CD4-positive, alpha-beta T cell (primary cell): ENCODE measurements around the gene MBOAT1. TPM values are rescaled to one million over a fixed set of nuclear protein-coding genes. Genes with fewer than 3 reads are reported as not detected.
A peak's percentile ranks its signal among the peaks of the same experiment; 100 is the strongest.

Experiments
- ATAC-seq: fragments of 200-7000 bp; cut with Tn5 transposase; one replicate; pipeline ENCODE4 v1.10.0; 2022; ENCODE audit warnings: mild to moderate bottlenecking; ENCODE audit not compliant: poor library complexity
- CTCF ChIA-PET: fragments of 350-600 bp; sonication (Branson Sonifier 250); formaldehyde crosslinking; loops from one replicate; lab custom pipeline; 2021; ENCODE audit warnings: antibody characterized with exemption, inconsistent platforms; lab: Charles Lee
- POLR2A ChIA-PET: fragments of 350-600 bp; sonication (Branson Sonifier 250); formaldehyde crosslinking; loops from one replicate; lab custom pipeline; 2021; ENCODE audit warnings: antibody characterized with exemption, inconsistent platforms; lab: Charles Lee
- DNase-seq, 14 experiments: peaks; one replicate each; pipeline ENCODE4 v3.0.0-alpha.2; 2013 to 2020; ENCODE audit warnings: mixed read lengths in 2 of 14
- H3K27ac ChIP-seq, 2 donors: one replicate each; pipeline versions ENCODE4 v1.5.1 to v1.7.0; 2013; ENCODE audit warnings: low read length in 2 of 2, low read depth in 1 of 2, mild to moderate bottlenecking in 1 of 2
- H3K27me3 ChIP-seq, 2 experiments: 1 replicate in 1 of 2; 2 replicates in 1 of 2; pipeline versions ENCODE4 v1.6.1 to v1.7.0; 2013; ENCODE audit warnings: low read length in 2 of 2, control low read depth in 1 of 2, mild to moderate bottlenecking in 1 of 2, moderate library complexity in 1 of 2; ENCODE audit not compliant: insufficient read depth in 2 of 2, control insufficient read depth in 1 of 2
- H3K36me3 ChIP-seq: one replicate; pipeline ENCODE4 v1.6.1; 2013; ENCODE audit warnings: low read length, control low read depth; ENCODE audit not compliant: insufficient read depth
- H3K4me1 ChIP-seq: one replicate; pipeline ENCODE4 v1.6.1; 2013; ENCODE audit warnings: low read length, control low read depth; ENCODE audit not compliant: insufficient read depth
- H3K4me3 ChIP-seq: one replicate; pipeline ENCODE4 v1.5.1; 2013; ENCODE audit warnings: mild to moderate bottlenecking, low read length, moderate library complexity
- H3K9me3 ChIP-seq, 2 experiments: 1 replicate in 1 of 2; 2 replicates in 1 of 2; pipeline versions ENCODE4 v1.6.1 to v1.7.0; 2013; ENCODE audit warnings: low read length in 2 of 2, mild to moderate bottlenecking in 2 of 2, control low read depth in 1 of 2, moderate library complexity in 1 of 2; ENCODE audit not compliant: control insufficient read depth in 1 of 2, insufficient read depth in 1 of 2
- H3K27ac Mint-ChIP-seq: one replicate; pipeline ENCODE4 v1.8.0; 2020; ENCODE audit warnings: mixed read lengths
- H3K27me3 Mint-ChIP-seq: one replicate; pipeline ENCODE4 v1.8.0; 2021; ENCODE audit warnings: mixed read lengths
- H3K36me3 Mint-ChIP-seq: one replicate; pipeline ENCODE4 v1.8.0; 2021; ENCODE audit warnings: low read depth, mixed read lengths
- H3K4me1 Mint-ChIP-seq: one replicate; pipeline ENCODE4 v1.8.0; 2021; ENCODE audit warnings: low read depth, mixed read lengths
- H3K4me3 Mint-ChIP-seq: one replicate; pipeline ENCODE4 v1.8.0; 2020; ENCODE audit warnings: mild to moderate bottlenecking, mixed read lengths
- H3K9me3 Mint-ChIP-seq: one replicate; pipeline ENCODE4 v1.8.0; 2020; ENCODE audit warnings: mixed read lengths
- CTCF ChIP-seq: fragments of 200-600 bp; IDR thresholded peaks from one replicate; pipeline ENCODE4 v1.8.0; 2022; ENCODE audit warnings: antibody characterized with exemption, mild to moderate bottlenecking
- intact Hi-C, 2 experiments: fragments of 100-400 bp; cut with DNase I in 1 of 2; cut with micrococcal nuclease in 1 of 2; formaldehyde crosslinking; loops; one replicate each; pipeline versions ENCODE4 v1.15.1 to v1.9.0; 2023 to 2025; cut with DNase I, micrococcal nuclease
- total RNA-seq, 174 experiments: library from RNA in 2 of 174; stranded (reverse) in 2 of 174; gene quantifications; one replicate each; pipeline ENCODE4 v1.2.3 and lab custom pipeline; 2021 to 2026

The MBOAT1 gene
- total RNA-seq, 2 experiments from 2014 or later: 17.2 to 18.5 TPM

- ATAC-seq: no peak
- H3K36me3 Mint-ChIP-seq: no peaks in the 10 kb centered on the region
- no peak overlapping the region for H3K4me3 Mint-ChIP-seq
These were observed 39.3 kb downstream of the MBOAT1 start for GRCh38 chr6:20172842-20173456.

DNA sequence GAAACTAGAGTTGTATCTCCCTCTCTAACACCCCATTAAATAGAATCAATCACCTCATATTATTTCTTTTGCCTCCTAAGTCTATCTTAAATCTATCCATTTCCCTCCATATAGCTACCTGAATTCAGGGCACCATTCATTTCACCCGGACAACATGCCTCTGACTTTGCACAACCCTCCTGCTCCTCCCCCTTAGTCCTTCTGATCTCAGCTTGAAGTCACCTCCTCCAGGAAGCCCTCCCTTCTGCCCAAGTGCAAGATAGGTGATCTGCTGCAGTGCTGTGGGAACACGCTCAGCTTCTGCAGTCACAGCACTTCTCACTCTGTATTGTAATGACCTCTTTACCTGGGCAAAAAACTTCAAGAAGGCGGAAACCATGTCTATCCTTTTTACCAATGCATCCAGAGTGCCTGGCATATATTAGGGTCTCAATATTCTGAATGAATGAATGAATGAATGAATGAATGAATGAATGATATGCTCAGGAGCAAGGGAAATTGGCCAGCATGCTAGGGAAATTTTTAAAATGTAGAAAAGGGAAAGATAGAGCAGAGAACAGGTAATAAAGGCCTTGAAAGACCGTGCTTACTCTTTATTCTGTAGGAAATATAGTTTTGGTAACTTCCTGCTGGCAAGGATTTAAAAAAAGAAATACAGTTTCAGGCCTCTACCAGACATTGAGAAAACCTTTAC is 41.7 kb downstream of the MBOAT1 start:
- Histone ChIP-seq H3K4me3 (no peak overlapping the region), H3K27me3 (no peaks in the 10 kb centered on the region), H3K36me3 (peaks cover 3% of the 10 kb centered on the region), H3K9me3 (no peaks in the 10 kb centered on the region), H3K27ac (no peak overlapping the region), H3K4me1 (peaks cover 15% of the 10 kb centered on the region)
- H3K36me3 Mint-ChIP-seq: peaks cover 13% of the 10 kb centered on the region
- H3K9me3 Mint-ChIP-seq: peaks cover 2% of the 10 kb centered on the region
- POLR2A ChIA-PET: interaction anchor here (0.6 kb wide), 1 partner anchor 32 kb away, joined by 4 read pairs; no protein-coding TSS in a partner anchor
- H3K4me3 Mint-ChIP-seq: no peak overlapping the region
- CTCF ChIA-PET: no interaction called here
- no peak for ATAC-seq
- intact Hi-C loops: loop anchor here in 1 of 2 experiments (5.0 kb wide), 1 partner anchor 42 kb away; the partner anchor contains the start of gene MBOAT1
- no peak for DNase-seq
- H3K4me1 Mint-ChIP-seq: peaks cover 44% of the 10 kb centered on the region
- H3K27me3 Mint-ChIP-seq: no peaks in the 10 kb centered on the region
- no peak for TF ChIP-seq CTCF
- H3K27ac Mint-ChIP-seq: no peak overlapping the region

More at GRCh38 chr6:20172842-20173456, 39.3 kb downstream of the MBOAT1 start:
- ChIA-PET CTCF (no interaction called here), POLR2A (no interaction called here)
- H3K36me3 ChIP-seq: no peaks in the 10 kb centered on the region
- H3K27me3 Mint-ChIP-seq: no peaks in the 10 kb centered on the region
- H3K9me3 ChIP-seq: no peaks in the 10 kb centered on the region
- intact Hi-C loops: loop anchor here in 1 of 2 experiments (5.0 kb wide), 1 partner anchor 39 kb away; the partner anchor contains the start of gene MBOAT1
- no peak for DNase-seq
- H3K4me1 Mint-ChIP-seq: peaks cover 53% of the 10 kb centered on the region
- no peak for TF ChIP-seq CTCF
- peak overlapping the region; percentile 74 for H3K27ac Mint-ChIP-seq
- H3K27ac ChIP-seq: no peak overlapping the region
- no peaks in the 10 kb centered on the region for H3K27me3 ChIP-seq
- no peaks in the 10 kb centered on the region for H3K9me3 Mint-ChIP-seq
- H3K4me3 ChIP-seq: no peak overlapping the region
- peaks cover 15% of the 10 kb centered on the region for H3K4me1 ChIP-seq

DNA sequence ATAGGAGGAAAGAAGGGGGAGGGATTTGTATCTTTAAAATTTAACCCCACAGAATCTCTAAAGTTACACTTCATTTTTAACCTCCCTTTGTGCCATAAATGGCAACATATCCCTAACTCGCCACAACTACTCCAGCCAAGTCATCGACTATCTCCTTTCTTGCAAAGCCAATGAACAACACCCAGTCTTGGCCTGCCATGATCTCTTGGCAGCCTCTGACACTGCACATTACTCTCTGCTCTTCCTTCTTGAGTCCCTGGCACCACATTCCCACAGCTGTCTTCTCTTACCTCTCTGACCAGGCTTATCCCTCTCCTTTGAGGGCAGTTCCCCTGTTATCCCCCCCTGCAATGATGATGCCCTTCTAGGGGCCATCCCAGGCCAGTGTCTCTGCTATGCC is 42.5 kb downstream of the MBOAT1 start:
- peaks cover 15% of the 10 kb centered on the region for H3K4me1 ChIP-seq

More for the DNA sequence above, 42.5 kb downstream of the MBOAT1 start:
- Histone ChIP-seq H3K36me3 (peaks cover 3% of the 10 kb centered on the region), H3K4me3 (no peak overlapping the region), H3K27me3 (no peaks in the 10 kb centered on the region), H3K9me3 (no peaks in the 10 kb centered on the region), H3K27ac (no peak overlapping the region)
- Mint-ChIP-seq H3K27ac (no peak overlapping the region), H3K4me3 (no peak overlapping the region), H3K27me3 (no peaks in the 10 kb centered on the region), H3K36me3 (peaks cover 13% of the 10 kb centered on the region), H3K4me1 (peaks cover 42% of the 10 kb centered on the region), H3K9me3 (peaks cover 2% of the 10 kb centered on the region)
- ChIA-PET CTCF (no interaction called here), POLR2A (no interaction called here)
- intact Hi-C loops: loop anchor here in 1 of 2 experiments (5.0 kb wide), 1 partner anchor 43 kb away; the partner anchor contains the start of gene MBOAT1
- DNase-seq (no peak), ATAC-seq (no peak)
- no peak for TF ChIP-seq CTCF
